Right atrium auricular region (tissue), 2 donors: ENCODE results near the gene PGA4. TPM values are rescaled to one million over a fixed set of nuclear protein-coding genes. Genes with fewer than 3 reads are reported as not detected.

Experiments used
- DNase-seq: peaks from one replicate; pipeline ENCODE4 v3.0.0-alpha.2; 2019; ENCODE audit warnings: low spot score
- H3K27ac ChIP-seq, 2 donors: fragments of 200-600 bp; sonication (generic); 1 replicate in 1 of 2; 2 replicates in 1 of 2; pipeline ENCODE4 v1.5.1; 2016 to 2019
- H3K27me3 ChIP-seq, 2 donors: fragments of 200-600 bp; sonication (generic); one replicate each; pipeline versions ENCODE4 v1.5.1 to v1.6.0; 2017 to 2019
- H3K36me3 ChIP-seq: fragments of 200-600 bp; sonication (generic); one replicate; pipeline ENCODE4 v1.5.1; 2016
- H3K4me1 ChIP-seq, 2 donors: fragments of 200-600 bp; sonication (generic); one replicate each; pipeline versions ENCODE4 v1.5.1 to v1.6.0; 2017 to 2019
- H3K4me3 ChIP-seq, 2 donors: fragments of 200-600 bp; sonication (generic); 1 replicate in 1 of 2; 2 replicates in 1 of 2; pipeline ENCODE4 v1.5.1; 2017 to 2019; ENCODE audit warnings: mild to moderate bottlenecking in 1 of 2, moderate library complexity in 1 of 2
- H3K9me3 ChIP-seq, 2 donors: fragments of 200-600 bp; sonication (generic); one replicate each; pipeline ENCODE4 v1.5.1; 2019
- CTCF ChIP-seq, 2 donors: fragments of 200-600 bp; sonication (generic); IDR thresholded peaks; one replicate each; pipeline ENCODE4 v1.5.1; 2019; ENCODE audit warnings: antibody characterized with exemption in 2 of 2
- total RNA-seq, 2 donors: library from RNA; depleted of rRNA; stranded (reverse); fragments of >200 nt; gene quantifications; one replicate each; pipeline ENCODE4 v1.1.0, GENCODE V29; 2016

The PGA4 gene
- total RNA-seq, 2 donors from 2014 or later = 0.56 TPM; not detected in 1

- no peak for DNase-seq
- Histone ChIP-seq H3K27me3 (no peaks in the 10 kb centered on the region), H3K27ac (no peak overlapping the region), H3K4me3 (no peak overlapping the region), H3K9me3 (no peaks in the 10 kb centered on the region), H3K4me1 (peaks cover 0 to 7% of the 10 kb centered on the region in 2 donors), H3K36me3 (no peaks in the 10 kb centered on the region)
- TF ChIP-seq CTCF (IDR thresholded peaks at IDR 0.05) = no peak
These were observed 55.2 kb downstream of the PGA4 start for GRCh38 chr11:61277186-61278000.

GRCh38 chr11:61278001-61278470, 55.9 kb downstream of the PGA4 start:
- H3K9me3 ChIP-seq = no peaks in the 10 kb centered on the region
- peaks cover 0 to 7% of the 10 kb centered on the region in 2 donors for H3K4me1 ChIP-seq
- no peak overlapping the region for H3K4me3 ChIP-seq
- H3K36me3 ChIP-seq = no peaks in the 10 kb centered on the region
- no peaks in the 10 kb centered on the region for H3K27me3 ChIP-seq
- no peak for TF ChIP-seq CTCF (IDR thresholded peaks at IDR 0.05)
- no peak for DNase-seq
- H3K27ac ChIP-seq = no peak overlapping the region

GRCh38 chr11:61279934-61280659, 58.0 kb downstream of the PGA4 start:
- DNase-seq = no peak
- Histone ChIP-seq H3K36me3 (no peaks in the 10 kb centered on the region), H3K4me3 (no peak overlapping the region), H3K27ac (no peak overlapping the region), H3K4me1 (peaks cover 0 to 7% of the 10 kb centered on the region in 2 donors), H3K27me3 (no peaks in the 10 kb centered on the region), H3K9me3 (no peaks in the 10 kb centered on the region)
- no peak for TF ChIP-seq CTCF (IDR thresholded peaks at IDR 0.05)

GRCh38 chr11:61280883-61281580, 58.9 kb downstream of the PGA4 start:
- Histone ChIP-seq H3K4me3 (no peak overlapping the region), H3K36me3 (no peaks in the 10 kb centered on the region), H3K4me1 (peaks cover 0 to 7% of the 10 kb centered on the region in 2 donors), H3K27ac (no peak overlapping the region), H3K27me3 (no peaks in the 10 kb centered on the region), H3K9me3 (no peaks in the 10 kb centered on the region)
- no peak for DNase-seq
- no peak for TF ChIP-seq CTCF (IDR thresholded peaks at IDR 0.05)

Other genes starting within 250 kb of the PGA4 start
- 1 to 10 TPM in 1 of 2 donors, under 1 TPM in 1; 0.75 to 1.6 TPM for gene CD5, start 119.9 kb upstream of the PGA4 start, total RNA-seq
- 10 to 100 TPM; 12.9 to 28.8 TPM for gene VPS37C, start 60.9 kb upstream of the PGA4 start, total RNA-seq
- under 1 TPM; 0.33 to 0.55 TPM for gene PGA3, start 18.8 kb upstream of the PGA4 start, total RNA-seq
- under 1 TPM in 1 of 2 donors, not detected in 1; 0.48 TPM for gene PGA5, start 18.8 kb downstream of the PGA4 start, total RNA-seq
- under 1 TPM; 0.48 to 0.94 TPM for gene VWCE, start 73.0 kb downstream of the PGA4 start, total RNA-seq
- 100 to 1,000 TPM; 118 to 133 TPM for gene DDB1, start 110.8 kb downstream of the PGA4 start, total RNA-seq
- gene TKFC, start 110.9 kb downstream of the PGA4 start, total RNA-seq = 10 to 100 TPM in 1 of 2 donors, 1 to 10 TPM in 1; 9.7 to 11.3 TPM
- 10 to 100 TPM; 15.0 to 27.3 TPM for gene CYB561A3, start 139.5 kb downstream of the PGA4 start, total RNA-seq
- 10 to 100 TPM; 12.6 to 18.2 TPM for gene TMEM138, start 140.0 kb downstream of the PGA4 start, total RNA-seq
- 10 to 100 TPM in 1 of 2 donors, 1 to 10 TPM in 1; 9.5 to 11.7 TPM for gene TMEM216, start 170.2 kb downstream of the PGA4 start, total RNA-seq
- gene CPSF7, start 207.6 kb downstream of the PGA4 start, total RNA-seq = 10 to 100 TPM; 24.6 to 31.4 TPM
- gene SDHAF2, start 207.8 kb downstream of the PGA4 start, total RNA-seq = 10 to 100 TPM; 44.1 to 50.7 TPM